IMR-90 (cell line): ENCODE data around the gene KLK5. TPM values are rescaled to one million over a fixed set of nuclear protein-coding genes. Genes with fewer than 3 reads are reported as not detected.

Experiments used
- ATAC-seq: fragments of 200-7000 bp; cut with Tn5 transposase; 2 replicates; pipeline ENCODE4 v1.9.1; 2020; ENCODE audit warnings: low read depth, mild to moderate bottlenecking, moderate library complexity
- BruUV-seq: library from RNA; stranded (reverse); fragments of 400-500 nt; replicated peaks from 2 replicates; lab custom pipeline; 2021; lab: Mats Ljungman, UMichigan
- CTCF ChIA-PET: fragments of 300-600 bp; formaldehyde crosslinking; extraction: SDS; loops from one replicate; lab custom pipeline; 2021; ENCODE audit warnings: antibody characterized with exemption; lab: Yijun Ruan, JAX
- POLR2A ChIA-PET: fragments of 300-600 bp; sonication (Branson Sonifier 250); formaldehyde crosslinking; loops from one replicate; lab custom pipeline; 2022; ENCODE audit warnings: antibody characterized with exemption; ENCODE audit not compliant: unreplicated experiment; lab: Charles Lee
- DNase-seq: peaks from one replicate; pipeline ENCODE4 v3.0.0; 2013
- H2AFZ ChIP-seq: replicated peaks from 2 replicates; pipeline ENCODE3; 2013; ENCODE audit warnings: low read length, mild to moderate bottlenecking; ENCODE audit not compliant: poor library complexity
- H2AK5ac ChIP-seq: 2 replicates; pipeline ENCODE4 v1.6.1; 2013; ENCODE audit warnings: low read depth, low read length, inconsistent platforms
- H2AK9ac ChIP-seq: replicated peaks from 2 replicates; pipeline ENCODE3; 2013; ENCODE audit warnings: mild to moderate bottlenecking, low read depth, low read length, moderate library complexity; ENCODE audit not compliant: poor library complexity
- H2BK120ac ChIP-seq: 2 replicates; pipeline ENCODE4 v1.6.1; 2013; ENCODE audit warnings: low read depth, low read length, inconsistent platforms
- H2BK15ac ChIP-seq: 3 replicates; pipeline ENCODE4 v1.6.1; 2013; ENCODE audit warnings: low read depth, low read length, inconsistent platforms
- H2BK20ac ChIP-seq: 2 replicates; pipeline ENCODE4 v1.6.1; 2013; ENCODE audit warnings: low read depth, mild to moderate bottlenecking, inconsistent platforms, low read length, moderate library complexity
- H2BK5ac ChIP-seq: 2 replicates; pipeline ENCODE4 v1.6.1; 2013; ENCODE audit warnings: mild to moderate bottlenecking, low read depth, low read length, inconsistent platforms; ENCODE audit not compliant: poor library complexity, severe bottlenecking
- H3K14ac ChIP-seq: replicated peaks from 2 replicates; pipeline ENCODE4 v1.6.1; 2013; ENCODE audit warnings: low read depth, low read length, inconsistent platforms
- H3K18ac ChIP-seq: 2 replicates; pipeline ENCODE4 v1.6.1; 2013; ENCODE audit warnings: low read depth, low read length, control low read depth
- H3K23ac ChIP-seq: 2 replicates; pipeline ENCODE4 v1.6.1; 2013; ENCODE audit warnings: low read depth, low read length, inconsistent platforms
- H3K27ac ChIP-seq: 2 replicates; pipeline ENCODE4 v1.5.1; 2013; ENCODE audit warnings: mild to moderate bottlenecking, control low read depth, low read length; ENCODE audit not compliant: insufficient read depth
- H3K27me3 ChIP-seq: 2 replicates; pipeline ENCODE4 v1.6.1; 2013; ENCODE audit warnings: low read length; ENCODE audit not compliant: control insufficient read depth, insufficient read depth
- H3K36me3 ChIP-seq: 2 replicates; pipeline ENCODE4 v1.6.1; 2013; ENCODE audit warnings: low read length, mixed read lengths; ENCODE audit not compliant: control insufficient read depth, insufficient read depth
- H3K4ac ChIP-seq: 2 replicates; pipeline ENCODE4 v1.6.1; 2013; ENCODE audit warnings: low read depth, low read length, inconsistent platforms
- H3K4me1 ChIP-seq: 2 replicates; pipeline ENCODE4 v1.6.1; 2013; ENCODE audit warnings: low read length, mixed read lengths; ENCODE audit not compliant: control insufficient read depth, insufficient read depth
- H3K4me2 ChIP-seq: 2 replicates; pipeline ENCODE4 v1.6.1; 2013; ENCODE audit warnings: low read depth, mild to moderate bottlenecking, control low read depth, low read length, moderate library complexity
- H3K4me3 ChIP-seq: 2 replicates; pipeline ENCODE4 v1.5.1; 2013; ENCODE audit warnings: low read depth, mild to moderate bottlenecking, control low read depth, low read length, moderate library complexity; ENCODE audit not compliant: insufficient read depth
- H3K56ac ChIP-seq: 2 replicates; pipeline ENCODE4 v1.6.1; 2013; ENCODE audit warnings: low read length, inconsistent platforms; ENCODE audit not compliant: insufficient read depth; ENCODE audit errors: extremely low read depth
- H3K79me1 ChIP-seq, 2 experiments: 2 replicates each; pipeline ENCODE4 v1.6.1; 2013; ENCODE audit warnings: low read length in 2 of 2, inconsistent platforms in 1 of 2, low read depth in 1 of 2
- H3K9ac ChIP-seq: 2 replicates; pipeline ENCODE4 v1.6.1; 2013; ENCODE audit warnings: low read depth, low read length, control low read depth
- H3K9me1 ChIP-seq: 2 replicates; pipeline ENCODE4 v1.6.1; 2013; ENCODE audit warnings: low read length, inconsistent platforms; ENCODE audit not compliant: insufficient read depth
- H3K9me3 ChIP-seq: 2 replicates; pipeline ENCODE4 v1.6.1; 2013; ENCODE audit warnings: low read length; ENCODE audit not compliant: control insufficient read depth, insufficient read depth
- H4K20me1 ChIP-seq: 2 replicates; pipeline ENCODE4 v1.6.1; 2013; ENCODE audit warnings: low read length, inconsistent platforms; ENCODE audit not compliant: insufficient read depth
- H4K5ac ChIP-seq: 2 replicates; pipeline ENCODE4 v1.6.1; 2013; ENCODE audit warnings: mild to moderate bottlenecking, low read depth, low read length, control low read depth
- H4K8ac ChIP-seq, 2 experiments: 2 replicates each; pipeline ENCODE4 v1.6.1; 2013; ENCODE audit warnings: low read depth in 2 of 2, low read length in 2 of 2, control low read depth in 1 of 2, inconsistent platforms in 1 of 2
- H4K91ac ChIP-seq: 2 replicates; pipeline ENCODE4 v1.6.1; 2013; ENCODE audit warnings: low read depth, low read length, inconsistent platforms; ENCODE audit not compliant: insufficient read depth
- BHLHE40 ChIP-seq: fragments of 150-350 bp; IDR thresholded peaks from 2 replicates; pipeline ENCODE4 v1.6.1; 2016; ENCODE audit warnings: mild to moderate bottlenecking, low read depth, low read length
- CEBPB ChIP-seq: IDR thresholded peaks from 2 replicates; pipeline ENCODE4 v1.6.1; 2012; ENCODE audit warnings: low read depth, low read length, improper control_type of control experiment
- MAFK ChIP-seq: IDR thresholded peaks from 2 replicates; pipeline ENCODE4 v1.6.1; 2012; ENCODE audit warnings: low read depth, low read length, improper control_type of control experiment
- POLR2A ChIP-seq: IDR thresholded peaks from 2 replicates; pipeline ENCODE4 v1.6.1; 2012; ENCODE audit warnings: mild to moderate bottlenecking, low read depth, low read length
- RAD21 ChIP-seq: IDR thresholded peaks from 2 replicates; pipeline ENCODE4 v1.6.1; 2012; ENCODE audit warnings: low read length, improper control_type of control experiment
- RCOR1 ChIP-seq: IDR thresholded peaks from 2 replicates; pipeline ENCODE4 v1.6.1; 2012; ENCODE audit warnings: mild to moderate bottlenecking, low read length, improper control_type of control experiment; ENCODE audit not compliant: insufficient replicate concordance
- RFX5 ChIP-seq: IDR thresholded peaks from 2 replicates; pipeline ENCODE4 v1.8.0; 2012; ENCODE audit warnings: low read depth, mild to moderate bottlenecking, low read length, moderate library complexity
- SMC3 ChIP-seq: fragments of 150-350 bp; IDR thresholded peaks from 2 replicates; pipeline ENCODE4 v1.6.1; 2016; ENCODE audit warnings: low read depth, mild to moderate bottlenecking, antibody characterized with exemption, low read length, moderate library complexity
- WGBS, 2 experiments: methylation state at CpG; one replicate each; pipeline versions ENCODE4 v1.1.5 to v1.1.7; 2013; ENCODE audit warnings: missing lambda C conversion rate in 2 of 2; ENCODE audit not compliant: insufficient read length in 1 of 2; ENCODE audit errors: extremely low coverage in 2 of 2; 5-methylcytosine and 5-hydroxymethylcytosine counted together
- dilution Hi-C: fragments of 300-500 bp; cut with HindIII; formaldehyde crosslinking; loops from one replicate; pipeline ENCODE4 v1.14.3; 2018; ENCODE audit warnings: low sequenced_read_pairs; ENCODE audit not compliant: unreplicated experiment
- in situ Hi-C: fragments of 300-500 bp; cut with MboI; formaldehyde crosslinking; loops from 3 replicates; pipeline ENCODE4 v1.14.3; 2019; ENCODE audit warnings: low sequenced_read_pairs, inconsistent platforms, mixed read lengths
- intact Hi-C: fragments of 100-400 bp; cut with micrococcal nuclease; formaldehyde crosslinking; loops from 2 replicates; pipeline ENCODE4 v1.10.0; 2022
- polyA plus RNA-seq, 3 experiments: library from polyadenylated mRNA; depleted of rRNA; stranded (reverse); fragments of >200 nt; gene quantifications; 2 replicates each; pipeline ENCODE4 v1.2.3, GENCODE V29; 2012; ENCODE audit warnings: low replicate concordance in 1 of 3
- total RNA-seq: library from RNA; depleted of rRNA; stranded (reverse); fragments of >200 nt; gene quantifications from 2 replicates; pipeline ENCODE4 v1.2.3, GENCODE V29; 2012
- TF ChIP-seq, protein P1 (sequence below): fragments of 150-350 bp; IDR thresholded peaks from 2 replicates; pipeline ENCODE4 v1.6.1; 2017; ENCODE audit warnings: mild to moderate bottlenecking, antibody characterized with exemption, low read length, low read depth
- TF ChIP-seq, protein P2 (sequence below): conservative IDR thresholded peaks from 2 replicates; pipeline ENCODE4 v1.5.1; 2012; ENCODE audit warnings: mild to moderate bottlenecking, low read depth, low read length, improper control_type of control experiment
- TF ChIP-seq, protein P3 (sequence below): fragments of 150-350 bp; IDR thresholded peaks from 2 replicates; pipeline ENCODE4 v1.6.1; 2016; ENCODE audit warnings: low read depth, mild to moderate bottlenecking, low read length, moderate library complexity, borderline replicate concordance

Gene KLK5
- total and polyA plus RNA-seq, 2 of the 4 experiments (the other 2 are of a cell fraction) = not detected

DNA sequence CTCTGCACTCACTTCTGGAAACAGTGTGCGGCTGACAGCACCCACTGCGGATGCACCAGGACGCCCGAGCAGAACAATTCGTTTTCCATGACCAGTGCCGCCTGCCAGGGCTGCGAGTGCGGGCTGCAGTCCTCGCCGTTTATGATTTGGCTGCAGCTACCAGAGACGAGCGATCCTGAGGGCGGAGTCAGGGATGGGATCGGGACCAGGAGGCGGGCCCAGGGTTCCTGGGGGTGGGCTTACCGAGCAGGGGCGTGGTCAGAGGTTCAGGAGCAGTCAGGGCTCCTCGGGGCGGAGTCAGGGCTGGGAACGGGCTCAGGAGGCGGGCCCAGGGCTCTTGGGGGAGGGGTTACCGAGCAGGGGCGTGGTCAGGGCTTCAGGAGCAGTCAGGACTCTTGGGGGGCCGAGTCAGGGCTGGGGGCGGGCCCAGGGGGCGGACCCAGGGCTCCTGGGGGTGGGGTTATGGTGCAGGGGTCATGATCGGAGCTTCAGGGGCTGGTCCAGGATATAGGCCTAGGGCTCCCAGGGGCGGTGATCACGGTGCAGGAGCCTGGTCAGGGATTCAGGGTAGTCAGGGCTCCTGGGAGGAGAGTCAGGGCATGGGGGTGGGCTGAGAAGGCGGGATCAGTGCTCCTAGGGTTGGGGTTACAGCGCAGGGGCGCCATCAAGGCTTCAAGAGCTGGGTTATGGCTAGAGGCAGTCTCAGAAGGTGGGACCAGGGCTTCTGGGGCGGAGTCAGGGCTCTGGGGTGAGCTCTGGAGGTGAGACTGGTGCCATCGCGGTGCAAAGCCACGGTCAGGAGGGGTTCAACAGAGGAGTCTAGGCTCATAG lies 43.4 kb downstream of the KLK5 start:
- no peak for TF ChIP-seq MAFK
- no peak for TF ChIP-seq RFX5
- TF ChIP-seq CEBPB = no peak
- TF ChIP-seq, protein P1, sequence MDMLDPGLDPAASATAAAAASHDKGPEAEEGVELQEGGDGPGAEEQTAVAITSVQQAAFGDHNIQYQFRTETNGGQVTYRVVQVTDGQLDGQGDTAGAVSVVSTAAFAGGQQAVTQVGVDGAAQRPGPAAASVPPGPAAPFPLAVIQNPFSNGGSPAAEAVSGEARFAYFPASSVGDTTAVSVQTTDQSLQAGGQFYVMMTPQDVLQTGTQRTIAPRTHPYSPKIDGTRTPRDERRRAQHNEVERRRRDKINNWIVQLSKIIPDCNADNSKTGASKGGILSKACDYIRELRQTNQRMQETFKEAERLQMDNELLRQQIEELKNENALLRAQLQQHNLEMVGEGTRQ = no peak
- TF ChIP-seq BHLHE40 = no peak
- TF ChIP-seq POLR2A = no peak
- TF ChIP-seq SMC3 = no peak
- TF ChIP-seq, protein P2, sequence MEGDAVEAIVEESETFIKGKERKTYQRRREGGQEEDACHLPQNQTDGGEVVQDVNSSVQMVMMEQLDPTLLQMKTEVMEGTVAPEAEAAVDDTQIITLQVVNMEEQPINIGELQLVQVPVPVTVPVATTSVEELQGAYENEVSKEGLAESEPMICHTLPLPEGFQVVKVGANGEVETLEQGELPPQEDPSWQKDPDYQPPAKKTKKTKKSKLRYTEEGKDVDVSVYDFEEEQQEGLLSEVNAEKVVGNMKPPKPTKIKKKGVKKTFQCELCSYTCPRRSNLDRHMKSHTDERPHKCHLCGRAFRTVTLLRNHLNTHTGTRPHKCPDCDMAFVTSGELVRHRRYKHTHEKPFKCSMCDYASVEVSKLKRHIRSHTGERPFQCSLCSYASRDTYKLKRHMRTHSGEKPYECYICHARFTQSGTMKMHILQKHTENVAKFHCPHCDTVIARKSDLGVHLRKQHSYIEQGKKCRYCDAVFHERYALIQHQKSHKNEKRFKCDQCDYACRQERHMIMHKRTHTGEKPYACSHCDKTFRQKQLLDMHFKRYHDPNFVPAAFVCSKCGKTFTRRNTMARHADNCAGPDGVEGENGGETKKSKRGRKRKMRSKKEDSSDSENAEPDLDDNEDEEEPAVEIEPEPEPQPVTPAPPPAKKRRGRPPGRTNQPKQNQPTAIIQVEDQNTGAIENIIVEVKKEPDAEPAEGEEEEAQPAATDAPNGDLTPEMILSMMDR = no peak
- TF ChIP-seq, protein P3, sequence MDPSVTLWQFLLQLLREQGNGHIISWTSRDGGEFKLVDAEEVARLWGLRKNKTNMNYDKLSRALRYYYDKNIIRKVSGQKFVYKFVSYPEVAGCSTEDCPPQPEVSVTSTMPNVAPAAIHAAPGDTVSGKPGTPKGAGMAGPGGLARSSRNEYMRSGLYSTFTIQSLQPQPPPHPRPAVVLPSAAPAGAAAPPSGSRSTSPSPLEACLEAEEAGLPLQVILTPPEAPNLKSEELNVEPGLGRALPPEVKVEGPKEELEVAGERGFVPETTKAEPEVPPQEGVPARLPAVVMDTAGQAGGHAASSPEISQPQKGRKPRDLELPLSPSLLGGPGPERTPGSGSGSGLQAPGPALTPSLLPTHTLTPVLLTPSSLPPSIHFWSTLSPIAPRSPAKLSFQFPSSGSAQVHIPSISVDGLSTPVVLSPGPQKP = no peak
- no peak for TF ChIP-seq RAD21
- no peak for TF ChIP-seq RCOR1
- no peaks in the 10 kb centered on the region for H3K4me1 ChIP-seq
- no peak overlapping the region for H2BK15ac ChIP-seq
- H3K27me3 ChIP-seq = peaks cover 11% of the 10 kb centered on the region
- 0% methylated on average over 13 of the region's 36 CpGs; no CpG with 5 or more reads in 1 of the 2 experiments for WGBS, 2 experiments
- no peaks in the 10 kb centered on the region for H3K36me3 ChIP-seq
- peak; percentile 81 for ATAC-seq
- H3K18ac ChIP-seq = no peak overlapping the region
- no peak overlapping the region for H2BK5ac ChIP-seq
- in situ Hi-C loops = no loop called here
- no peak overlapping the region for H4K5ac ChIP-seq
- dilution Hi-C loops = no loop called here
- no peak overlapping the region for H2BK120ac ChIP-seq
- POLR2A ChIA-PET = no interaction called here
- H3K27ac ChIP-seq = no peak overlapping the region
- H3K4me2 ChIP-seq = no peak overlapping the region
- H4K8ac ChIP-seq = no peak overlapping the region
- H2BK20ac ChIP-seq = no peak overlapping the region
- no peak for DNase-seq
- no peak overlapping the region for H3K4me3 ChIP-seq
- peak overlapping the region; percentile 32 for H2AFZ ChIP-seq
- intact Hi-C loops = no loop called here
- H4K20me1 ChIP-seq = no peaks in the 10 kb centered on the region
- H2AK5ac ChIP-seq = no peak overlapping the region
- BruUV-seq = no TSS peak
- no peak overlapping the region for H3K56ac ChIP-seq
- CTCF ChIA-PET = interaction anchor here (1.1 kb wide), 1 partner anchor 13 kb away, joined by 4 read pairs; no protein-coding TSS in a partner anchor
- no peak overlapping the region for H3K4ac ChIP-seq
- H4K91ac ChIP-seq = no peak overlapping the region
- no peaks in the 10 kb centered on the region for H3K79me1 ChIP-seq
- H3K9me1 ChIP-seq = no peaks in the 10 kb centered on the region
- H2AK9ac ChIP-seq = peak overlapping the region; percentile 16
- H3K23ac ChIP-seq = no peak overlapping the region
- no peaks in the 10 kb centered on the region for H3K9me3 ChIP-seq
- no peak overlapping the region for H3K9ac ChIP-seq
- no peak overlapping the region for H3K14ac ChIP-seq
